GM18498 (cell line): ENCODE data around the gene ATXN1.
A peak's percentile ranks its signal among the peaks of the same experiment; 100 is the strongest.
"Not testable (repeated sequence)": the region's sequence is repeated elsewhere in the genome, so short reads cannot be mapped to it uniquely, and the experiment has no call there.

Source experiments
- ATAC-seq: cut with Tn5 transposase; IDR thresholded peaks from one replicate; pipeline ENCODE4 v1.9.1; 2021; ENCODE audit warnings: mild to moderate bottlenecking, moderate library complexity; ENCODE audit not compliant: unreplicated experiment

Gene ATXN1

DNA sequence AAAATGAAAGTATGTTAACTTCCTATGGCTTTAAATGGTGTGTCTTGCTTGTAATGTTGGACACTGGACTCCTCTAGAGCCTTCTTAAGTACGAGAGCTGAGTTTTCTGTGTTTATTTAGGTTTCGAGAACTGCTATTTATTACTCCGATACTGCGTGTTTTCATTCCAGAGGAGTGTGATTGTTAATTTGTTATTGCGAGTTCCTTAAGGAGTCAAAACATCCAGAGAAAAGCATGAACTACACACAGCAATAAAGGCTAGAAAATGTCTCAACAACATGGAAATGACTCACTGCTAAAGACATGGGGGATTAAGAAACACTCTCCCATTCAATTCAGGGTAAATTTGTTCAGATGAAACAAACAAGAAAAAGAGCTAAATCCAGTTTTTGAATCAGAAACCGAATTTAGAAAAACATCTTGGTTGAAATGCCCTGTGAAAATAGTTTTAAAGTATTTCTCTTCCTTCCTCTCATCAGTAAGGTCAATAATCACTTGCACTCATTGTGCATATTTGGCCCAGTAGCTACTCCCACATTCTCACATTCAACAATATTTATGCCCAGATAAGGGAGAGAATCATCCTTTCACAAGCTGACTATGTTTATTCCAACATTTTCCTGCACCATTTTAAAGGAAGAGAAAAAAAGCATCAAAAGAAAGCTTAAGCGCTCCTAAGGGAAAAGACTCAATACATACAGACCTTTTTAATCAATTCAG lies 36.0 kb downstream of the ATXN1 start:
- ATAC-seq = no peak

DNA sequence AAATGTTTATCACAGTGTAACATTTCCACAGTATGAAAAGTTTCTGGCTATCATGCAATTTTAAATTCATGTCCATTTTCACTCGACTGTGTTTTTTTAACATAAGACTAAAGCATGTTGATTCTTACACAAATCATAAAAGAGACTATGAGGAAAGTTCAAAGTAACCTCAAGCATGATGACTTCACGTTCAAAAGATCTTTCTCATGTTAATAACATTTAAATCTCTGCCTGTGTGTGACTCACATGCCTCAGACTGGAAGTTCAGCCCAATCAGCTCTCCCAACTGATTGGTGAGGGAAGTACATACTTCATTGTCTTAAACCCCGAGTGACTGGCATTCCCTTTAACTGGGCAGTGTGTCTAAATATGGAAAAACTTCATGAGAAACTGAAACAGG lies 37.4 kb downstream of the ATXN1 start:
- no peak for ATAC-seq

DNA sequence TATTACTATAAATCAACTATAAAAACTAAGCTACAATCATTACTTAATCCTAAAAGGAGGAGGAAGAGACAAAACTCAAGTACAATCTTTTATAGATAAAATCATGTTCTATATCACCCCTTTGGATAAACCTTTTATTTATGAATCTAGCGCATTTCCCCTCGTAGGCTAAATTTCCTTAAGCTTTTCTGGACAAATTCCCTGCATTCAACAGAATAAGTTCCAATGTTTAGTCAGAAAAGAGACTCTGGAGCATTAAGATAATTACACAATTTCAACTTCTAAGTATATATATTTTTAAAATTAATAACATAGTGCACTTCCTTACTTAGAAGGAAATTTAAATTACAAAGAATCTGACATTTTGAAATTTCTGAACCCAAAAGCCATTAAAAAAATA lies 37.9 kb downstream of the ATXN1 start:
- no peak for ATAC-seq

DNA sequence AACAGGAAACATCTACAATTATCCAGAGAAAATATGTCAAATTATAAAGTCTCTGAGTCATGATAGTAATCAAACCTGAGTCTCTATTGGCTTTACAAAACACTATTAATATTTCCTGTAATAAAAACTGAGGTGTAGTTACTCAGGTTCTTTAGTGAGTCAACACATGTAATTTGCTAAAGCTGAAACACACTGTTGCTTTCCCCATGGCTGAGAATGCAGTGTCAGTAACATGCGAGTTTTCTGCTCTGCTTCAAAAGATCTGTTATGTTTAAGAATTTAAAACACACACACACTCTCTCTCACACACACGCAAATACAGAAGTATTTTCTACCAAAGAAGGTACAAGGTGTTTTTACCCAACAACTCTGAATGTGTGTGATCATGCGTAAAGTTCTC lies 38.6 kb downstream of the ATXN1 start:
- no peak for ATAC-seq

DNA sequence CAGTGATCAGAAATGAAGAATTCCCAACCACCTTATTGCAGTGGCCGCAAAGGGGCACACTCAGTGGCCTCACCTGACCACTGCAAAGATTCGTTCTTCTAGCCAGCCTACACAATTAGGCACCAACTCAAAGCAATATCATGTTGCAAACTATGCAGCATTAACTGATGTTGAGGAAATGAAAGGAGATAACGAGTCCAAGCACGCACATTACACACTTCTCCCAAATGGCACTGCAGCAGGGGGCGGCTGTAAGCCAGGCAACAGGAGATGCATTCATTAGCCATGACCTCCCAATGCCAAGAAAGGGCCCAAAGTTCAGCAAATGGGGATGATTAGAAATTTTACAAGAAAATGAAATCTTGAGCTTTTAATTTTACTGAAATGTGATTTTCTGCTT lies 39.3 kb downstream of the ATXN1 start:
- no peak for ATAC-seq

DNA sequence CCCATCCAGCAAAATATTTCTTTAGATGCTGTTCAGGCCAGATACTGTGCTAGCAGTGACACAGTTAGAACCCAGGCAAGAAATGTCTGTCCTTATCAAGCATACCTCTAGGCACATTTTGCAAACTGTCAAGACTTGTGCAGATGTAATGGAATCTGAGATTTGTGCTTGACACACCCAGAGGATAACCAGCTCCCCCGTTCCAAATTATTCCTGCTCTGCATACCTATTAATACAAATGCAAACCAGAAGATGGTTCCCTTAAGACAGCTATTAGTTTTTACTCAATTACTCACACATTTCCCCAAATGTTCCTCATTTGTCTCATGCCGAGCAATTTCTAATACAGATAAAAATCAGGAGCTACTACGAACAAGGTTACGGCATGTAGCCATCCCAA lies 40.4 kb downstream of the ATXN1 start:
- ATAC-seq = no peak

DNA sequence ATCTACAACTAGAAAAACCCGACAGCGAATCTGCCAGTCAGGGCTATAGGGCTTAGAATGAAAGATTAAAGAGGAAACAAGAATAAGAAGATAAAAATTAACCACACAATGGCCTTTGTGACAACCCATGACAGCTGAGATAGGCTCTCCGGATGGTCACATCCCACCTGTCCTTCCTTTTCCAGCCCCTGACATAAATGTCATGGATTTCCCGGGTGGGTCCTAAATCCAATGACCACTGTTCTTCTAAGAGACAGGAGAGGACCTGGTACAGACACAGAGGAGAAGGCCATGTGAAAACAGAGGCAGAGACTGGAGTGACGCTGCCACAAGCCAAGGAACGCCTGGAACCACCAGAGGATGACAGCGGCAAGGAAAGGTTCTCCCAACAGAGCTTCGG lies 41.8 kb downstream of the ATXN1 start:
- no peak for ATAC-seq

DNA sequence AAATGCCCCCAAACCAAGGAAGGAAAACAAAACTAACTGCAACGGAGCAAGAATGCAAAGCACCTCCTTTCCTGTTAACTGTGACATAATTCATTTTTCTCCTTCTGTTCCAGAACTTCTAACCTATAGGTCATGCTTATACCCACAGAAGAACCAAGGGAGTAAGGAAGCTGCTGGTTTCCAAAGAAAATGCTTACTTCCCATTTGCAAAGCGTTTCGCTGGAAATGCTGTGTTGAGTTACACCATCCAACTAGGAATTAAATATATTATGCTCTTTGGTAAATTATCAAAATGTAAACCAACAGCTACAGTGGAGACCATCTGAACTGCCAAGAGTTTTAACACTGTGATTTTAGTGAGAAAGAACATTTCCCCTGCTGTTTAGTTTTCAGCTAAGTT lies 42.9 kb downstream of the ATXN1 start:
- ATAC-seq = no peak

DNA sequence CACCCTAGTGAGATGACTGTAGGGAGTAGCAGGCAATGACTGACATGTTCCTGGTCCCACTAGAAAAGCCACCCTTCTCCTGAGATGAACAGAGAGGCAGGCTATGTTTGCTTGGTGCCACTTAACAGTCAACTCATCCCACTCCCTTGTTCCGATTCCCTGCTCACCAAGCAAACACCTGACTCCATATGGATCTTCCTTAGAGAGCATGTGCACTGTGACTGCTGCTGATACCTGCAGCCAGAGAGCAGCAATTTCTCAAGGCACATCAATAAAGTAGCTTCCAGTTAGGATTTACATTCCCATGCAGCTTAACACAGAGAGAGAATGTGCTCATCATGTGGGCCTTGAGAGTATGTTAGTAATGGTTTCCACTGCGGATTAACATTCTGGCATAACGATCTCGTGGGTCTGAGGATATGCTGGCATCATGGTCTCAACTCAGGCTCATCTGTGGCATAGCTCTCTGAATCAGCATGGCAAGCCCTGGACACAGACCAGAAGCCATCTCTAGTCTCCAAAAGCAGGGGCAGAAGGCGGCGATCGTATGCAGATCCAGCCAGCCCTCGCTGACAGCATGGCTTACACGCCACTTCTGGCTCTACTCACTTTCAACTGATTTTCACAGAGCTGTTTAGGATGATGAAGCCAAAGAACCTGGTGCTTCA lies 43.9 kb downstream of the ATXN1 start:
- ATAC-seq = no peak

DNA sequence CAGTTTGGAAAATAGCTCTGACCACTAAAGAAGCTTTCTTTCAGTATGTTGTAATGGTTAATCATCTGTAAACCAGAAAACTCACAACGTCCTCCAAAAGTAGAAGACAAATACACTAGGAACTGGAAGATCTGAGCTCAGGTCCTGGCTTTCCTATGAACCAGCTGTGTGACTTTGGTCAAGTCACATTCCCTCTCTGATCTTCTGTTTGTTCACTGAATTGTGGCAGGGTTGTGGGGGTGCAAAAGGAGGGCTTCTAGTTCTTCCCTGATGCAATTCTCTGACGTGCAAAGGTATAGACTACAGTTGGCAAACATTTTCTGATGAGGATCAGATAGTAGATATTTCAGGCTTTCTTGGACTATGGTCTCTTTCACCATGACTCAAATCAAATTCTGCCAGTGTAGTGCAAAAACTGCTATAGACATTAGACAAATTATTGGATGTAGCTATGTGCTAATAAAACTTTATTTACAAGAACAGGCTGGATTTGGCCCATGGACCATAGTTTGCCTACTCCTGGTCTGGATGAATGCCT lies 44.9 kb downstream of the ATXN1 start:
- no peak for ATAC-seq

DNA sequence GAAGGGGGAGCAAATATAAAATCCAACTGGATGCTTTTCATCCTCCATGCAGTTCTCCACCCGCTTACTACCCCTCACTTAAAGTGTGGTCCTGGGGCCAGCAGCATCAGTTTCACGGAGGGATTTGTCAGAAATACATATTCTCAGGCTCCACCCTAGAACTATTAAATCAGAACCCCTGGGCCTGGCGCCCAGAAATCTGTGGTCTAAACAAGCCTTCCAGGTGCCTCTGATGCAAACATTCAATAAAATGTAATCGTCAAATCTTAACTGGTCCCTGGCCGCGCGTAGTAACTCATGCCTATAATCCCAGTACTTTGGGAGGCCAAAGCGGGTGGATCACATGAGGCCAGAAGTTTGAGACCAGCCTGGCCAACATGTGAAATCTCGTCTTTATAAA lies 47.7 kb downstream of the ATXN1 start:
- ATAC-seq = no peak

DNA sequence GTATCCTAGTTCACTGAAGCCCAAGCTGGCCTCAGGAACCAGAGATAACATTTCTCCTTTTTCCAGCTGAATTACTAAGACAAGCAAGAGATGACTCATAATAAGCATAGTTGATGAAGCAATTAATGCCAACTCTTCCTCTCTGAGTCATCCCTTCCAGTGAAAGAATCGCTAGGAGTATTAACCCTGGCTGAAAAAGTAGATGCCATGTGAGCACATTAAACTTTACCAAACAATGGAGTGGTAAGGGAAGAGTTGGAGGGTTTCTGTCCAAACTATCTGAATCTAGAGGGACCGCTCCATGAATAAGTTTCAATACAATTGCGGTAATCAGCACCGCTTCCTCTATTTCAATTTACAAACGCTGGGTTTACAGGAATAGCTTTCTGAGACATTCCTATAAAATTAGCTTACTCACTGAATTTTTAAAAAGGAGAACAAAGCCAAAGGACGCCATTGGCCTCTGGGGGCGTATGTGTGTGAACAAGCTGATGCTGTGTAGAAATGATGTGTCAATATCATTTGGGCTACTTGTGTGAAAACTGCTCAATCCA lies 48.3 kb downstream of the ATXN1 start:
- peak; percentile 46 for ATAC-seq

DNA sequence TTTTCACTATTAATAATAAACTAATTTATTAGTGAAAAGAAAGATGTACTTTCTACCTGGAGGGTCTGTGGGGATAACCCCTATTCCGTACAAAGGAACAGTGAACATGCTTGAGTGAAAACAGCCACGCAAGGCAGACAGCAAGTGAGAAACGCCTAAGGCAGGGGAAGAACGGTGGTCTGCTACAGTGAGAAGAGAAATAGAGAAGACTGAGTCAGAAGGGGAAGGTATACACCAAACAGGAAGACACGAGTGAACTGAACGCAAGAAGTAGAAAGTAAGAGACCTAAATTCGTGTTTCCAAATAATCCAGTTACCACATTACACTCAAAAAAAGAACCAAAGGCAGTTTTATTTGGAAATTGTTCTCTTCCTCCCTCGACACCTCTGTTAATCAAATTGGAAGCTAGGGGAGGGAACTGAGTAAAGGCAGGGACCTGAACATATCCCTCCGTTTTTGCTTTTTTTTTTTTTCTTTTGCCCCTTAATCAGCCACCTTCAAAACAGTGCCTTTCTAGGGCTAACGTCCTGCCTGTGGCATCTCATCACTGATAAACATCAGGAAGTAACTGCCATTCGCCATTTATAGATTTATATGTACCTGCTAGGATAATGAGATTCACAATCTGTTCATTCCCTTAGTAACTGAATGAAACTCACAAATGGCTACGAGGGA lies 48.9 kb downstream of the ATXN1 start:
- peak; percentile 72 for ATAC-seq

DNA sequence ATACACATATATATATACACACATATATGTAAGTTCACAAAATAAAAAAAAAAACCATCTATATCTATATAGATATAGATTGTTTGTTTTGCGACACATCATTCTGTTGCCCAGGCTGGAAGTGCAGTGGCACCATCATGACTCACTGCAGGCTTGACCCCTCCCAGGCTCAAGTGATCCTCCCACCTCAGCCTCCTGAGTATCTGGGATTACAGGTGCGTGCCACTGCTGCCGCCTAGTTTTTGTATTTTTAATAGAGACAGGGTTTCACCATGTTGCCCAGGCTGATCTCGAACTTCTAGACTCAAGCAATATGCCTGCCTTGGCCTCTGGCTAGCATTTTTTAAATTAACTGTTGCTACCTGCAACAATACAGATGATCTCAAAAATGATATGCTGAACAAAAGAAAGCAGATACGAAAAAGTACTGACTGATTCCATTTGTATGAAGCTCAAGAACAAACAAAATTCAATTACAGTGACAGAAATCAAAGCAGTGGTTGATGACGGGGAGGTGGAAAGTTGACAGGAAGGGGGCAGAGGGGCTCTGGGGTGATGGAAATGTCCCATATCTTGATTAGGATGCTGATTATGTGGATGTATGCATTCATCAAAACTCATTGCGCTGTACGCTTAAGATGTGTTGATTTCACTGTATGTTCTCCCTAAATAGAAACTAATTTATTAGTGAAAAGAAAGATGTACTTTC lies 49.6 kb downstream of the ATXN1 start:
- peak; percentile 10 for ATAC-seq

DNA sequence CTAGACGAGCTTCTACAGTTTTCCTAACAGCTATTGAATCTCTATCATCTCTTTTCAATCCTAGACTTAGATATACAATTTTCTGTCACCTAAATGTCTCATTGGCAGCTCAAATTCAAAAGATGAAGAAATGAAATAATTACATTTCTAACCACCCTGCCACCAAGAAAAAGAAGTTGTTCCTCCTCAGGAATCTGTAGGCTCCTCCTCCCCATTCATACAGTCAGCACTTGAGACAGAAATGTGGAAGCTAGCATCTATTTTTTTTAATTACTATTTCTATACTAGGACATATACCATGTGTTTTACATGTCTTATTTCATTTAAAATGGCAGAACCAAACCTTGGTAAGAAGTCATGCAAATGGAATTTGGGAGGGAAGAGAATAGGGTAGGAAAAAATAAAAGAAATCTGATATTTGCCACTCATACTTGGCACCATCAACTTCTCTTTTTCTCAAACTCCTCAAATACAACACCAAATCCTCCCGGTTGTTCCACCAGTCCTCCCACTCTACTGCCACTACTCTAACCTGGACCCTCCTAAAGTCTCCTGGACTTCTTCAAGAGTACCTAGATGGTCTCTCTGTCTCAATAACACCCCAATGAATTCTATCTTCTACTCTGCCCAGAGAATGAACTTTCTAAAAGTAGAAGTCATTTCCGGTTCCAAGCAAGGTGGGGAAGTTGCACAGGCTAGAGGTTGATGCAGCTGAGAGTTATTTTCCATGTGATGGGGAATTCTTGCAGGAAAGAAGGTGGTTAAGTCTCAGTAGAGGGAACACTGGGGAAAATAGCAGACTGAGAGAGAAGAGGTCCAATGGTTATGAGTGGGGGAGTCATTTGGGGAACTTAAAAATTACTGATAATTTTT lies 54.1 kb downstream of the ATXN1 start:
- peak; percentile 61 for ATAC-seq

DNA sequence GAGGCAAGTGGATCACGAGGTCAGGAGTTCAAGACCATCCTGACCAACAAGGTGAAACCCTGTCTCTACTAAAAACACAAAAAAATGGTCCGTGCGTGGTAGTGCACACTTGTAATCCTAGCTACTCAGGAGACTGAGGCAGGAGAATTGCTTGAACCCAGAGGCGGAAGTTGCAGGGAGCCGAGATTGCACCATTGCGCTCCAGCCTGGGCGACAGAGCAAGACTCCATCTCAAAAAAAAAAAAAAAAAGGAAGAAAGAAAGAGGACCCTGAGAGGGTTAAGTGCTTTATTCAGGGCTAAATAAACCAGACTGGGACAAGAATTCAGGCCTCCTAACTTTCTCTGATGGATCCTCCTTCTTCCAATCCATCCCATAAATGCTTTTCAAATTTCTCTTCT lies 54.8 kb downstream of the ATXN1 start:
- ATAC-seq = not testable (repeated sequence)

DNA sequence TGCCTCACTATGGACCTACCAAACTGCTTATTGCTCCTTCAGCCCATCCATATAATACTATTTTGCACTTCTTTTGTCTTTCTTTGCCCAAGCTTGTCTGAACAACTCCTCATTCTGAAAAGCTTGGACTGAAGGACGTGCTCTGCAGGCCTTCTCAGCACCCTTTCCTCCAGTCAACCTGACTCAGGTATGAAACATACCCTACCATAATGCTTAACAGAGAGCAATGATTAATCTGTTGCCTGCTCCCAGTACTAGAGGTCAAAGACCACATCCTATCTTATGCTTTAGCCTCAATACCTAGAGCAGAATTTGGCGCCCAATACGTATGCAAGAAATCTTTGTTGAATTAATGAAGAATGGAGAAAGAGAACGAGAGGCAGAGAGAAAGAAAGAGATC lies 55.2 kb downstream of the ATXN1 start:
- ATAC-seq = no peak

DNA sequence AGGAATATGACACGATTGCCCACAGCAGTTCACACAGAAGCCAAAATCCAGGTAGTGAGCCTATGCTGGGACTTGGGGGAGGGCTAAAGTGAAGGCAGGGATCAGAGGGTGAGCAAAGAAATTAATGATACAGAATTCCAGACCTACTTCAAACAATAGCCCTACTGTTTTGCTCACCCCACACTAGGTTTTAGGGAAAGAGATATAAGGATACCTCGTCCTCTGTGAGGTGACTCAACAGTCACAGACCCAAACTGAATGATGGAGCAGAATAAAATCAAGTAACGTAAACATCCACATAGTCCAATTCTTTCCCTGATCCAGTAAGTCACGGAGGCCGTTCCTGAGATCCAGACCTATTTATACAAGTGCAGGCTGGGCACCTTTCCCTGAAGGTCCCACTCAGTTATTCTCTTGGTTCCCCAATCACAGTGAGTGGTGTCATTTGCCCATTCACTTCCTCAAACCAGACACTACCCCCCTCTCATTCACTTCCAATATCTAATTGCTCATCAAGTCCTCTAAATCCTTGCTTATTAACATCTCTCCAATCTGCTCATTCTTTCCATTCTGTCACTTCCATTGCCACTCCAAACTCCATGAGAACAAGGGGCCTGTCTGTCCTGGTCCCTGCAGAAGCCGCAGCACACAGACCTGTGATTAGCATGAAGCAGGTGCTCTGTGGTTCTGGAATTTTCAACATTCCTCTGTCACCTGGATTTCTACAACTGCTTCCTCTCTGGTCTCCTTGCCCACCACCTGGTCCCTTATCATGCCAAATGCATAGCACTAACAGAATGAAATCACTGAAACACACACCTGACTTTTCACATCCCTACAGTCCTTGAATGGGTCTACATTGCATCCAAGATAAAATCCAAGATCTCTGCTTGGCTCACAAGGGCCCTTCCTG lies 55.9 kb downstream of the ATXN1 start:
- no peak for ATAC-seq
